Activated CD4-positive, alpha-beta memory T cell treated with anti-CD3 and anti-CD28 coated beads, Interleukin-2, amount 10 ng/mL, durations not matched to agents 7 days and 5 days (primary cell): Measurements from ENCODE around the gene EAPP. TPM values are rescaled to one million over a fixed set of nuclear protein-coding genes. Genes with fewer than 3 reads are reported as not detected.

Experiments used
- CTCF ChIA-PET: fragments of 350-600 bp; sonication (Branson Sonifier 250); formaldehyde crosslinking; loops from one replicate; lab custom pipeline; 2021; ENCODE audit warnings: antibody characterized with exemption, inconsistent platforms; lab: Charles Lee
- POLR2A ChIA-PET: fragments of 350-600 bp; sonication (Branson Sonifier 250); formaldehyde crosslinking; loops from one replicate; lab custom pipeline; 2021; ENCODE audit warnings: antibody characterized with exemption; lab: Charles Lee
- DNase-seq: peaks from one replicate; pipeline ENCODE4 v3.0.0-alpha.2; 2020
- H3K27ac Mint-ChIP-seq: one replicate; pipeline ENCODE4 v1.8.0; 2021; ENCODE audit warnings: mild to moderate bottlenecking, mixed read lengths
- H3K27me3 Mint-ChIP-seq: one replicate; pipeline ENCODE4 v1.8.0; 2021; ENCODE audit warnings: mixed read lengths
- H3K36me3 Mint-ChIP-seq: one replicate; pipeline ENCODE4 v1.8.0; 2021; ENCODE audit warnings: low read depth, mixed read lengths
- H3K4me1 Mint-ChIP-seq: one replicate; pipeline ENCODE4 v1.8.0; 2021; ENCODE audit warnings: mixed read lengths
- H3K4me3 Mint-ChIP-seq: one replicate; pipeline ENCODE4 v1.8.0; 2021; ENCODE audit warnings: mild to moderate bottlenecking, mixed read lengths
- H3K9me3 Mint-ChIP-seq: one replicate; pipeline ENCODE4 v1.8.0; 2021; ENCODE audit warnings: mixed read lengths
- total RNA-seq, 2 experiments: library from RNA; stranded (reverse); gene quantifications; one replicate each; pipeline ENCODE4 v1.2.3, GENCODE V29; 2021

EAPP gene
- total RNA-seq, 2 experiments from 2014 or later: 34.9 to 38.6 TPM

GRCh38 chr14:34466691-34467090, 72.8 kb downstream of the EAPP start:
- POLR2A ChIA-PET: no interaction called here
- H3K27ac Mint-ChIP-seq: no peak overlapping the region
- CTCF ChIA-PET: no interaction called here
- peaks cover 6% of the 10 kb centered on the region for H3K4me1 Mint-ChIP-seq
- no peak overlapping the region for H3K4me3 Mint-ChIP-seq
- no peak for DNase-seq
- no peaks in the 10 kb centered on the region for H3K36me3 Mint-ChIP-seq
- H3K27me3 Mint-ChIP-seq: peaks cover 2% of the 10 kb centered on the region
- no peaks in the 10 kb centered on the region for H3K9me3 Mint-ChIP-seq

Other genes starting within 250 kb of the EAPP start
- gene SPTSSA, start 77.5 kb downstream of the EAPP start, total RNA-seq: 10 to 100 TPM; 12.8 to 14.0 TPM
- 100 to 1,000 TPM; 112 to 117 TPM for gene SNX6, start 90.4 kb upstream of the EAPP start, total RNA-seq
- 1 to 10 TPM; 7.7 to 9.0 TPM for gene CFL2, start 174.9 kb upstream of the EAPP start, total RNA-seq